ENCODE results near the gene ZNF771. TPM values are rescaled to one million over a fixed set of nuclear protein-coding genes. Genes with fewer than 3 reads are reported as not detected.
A peak's percentile ranks its signal among the peaks of the same experiment; 100 is the strongest.

Gene ZNF771
- polyA plus RNA-seq, 1 of the 3 experiments (the other 2 are of a cell fraction): 20.4 TPM

GRCh38 chr16:30369938-30370455 is 37.4 kb upstream of the ZNF771 start:
- Histone ChIP-seq H3F3A (replicated peaks; ENCODE audit: insufficient read depth) (no peaks in the 10 kb centered on the region), H3K4me1 (ENCODE audit: control insufficient read depth in 1 of 2, insufficient read depth in 2 of 2, low read depth in 1 of 2, low read length in 1 of 2) (peaks cover 4 to 37% of the 10 kb centered on the region in 2 experiments; a peak in 3 of 4 replicates), H3K79me2 (ENCODE audit: insufficient read depth) (peaks cover 49% of the 10 kb centered on the region), H3K9me3 (no peaks in the 10 kb centered on the region), H3K27ac (ENCODE audit: low read depth in 2 of 2, low read length in 1 of 2) (peak overlapping the region; percentile 57 to 77; a peak in 3 of 4 replicates), H3K36me3 (replicated peaks in 1 of 2; ENCODE audit: control insufficient read depth in 1 of 2, insufficient read depth in 2 of 2, low read length in 1 of 2) (peaks cover 8 to 9% of the 10 kb centered on the region in 2 experiments), H2AFZ (ENCODE audit: low read depth) (no peak overlapping the region), H3K9ac (peak overlapping the region; percentile 80), H3K9me2 (no peaks in the 10 kb centered on the region), H4K20me1 (ENCODE audit: insufficient read depth) (peaks cover 43% of the 10 kb centered on the region), H3K27me3 (ENCODE audit: insufficient read depth) (no peaks in the 10 kb centered on the region), H3K4me3 (ENCODE audit: low read depth in 2 of 2, low read length in 1 of 2) (peak overlapping the region; percentile 74 to 87), H3K4me2 (peak overlapping the region; percentile 97)
- DNase-seq: no peak
- CTCF ChIA-PET: interaction anchor here (1.3 to 1.6 kb wide), 3 partner anchors 10 to 40 kb away, joined by 4 to 7 read pairs (median 5); partner anchors contain the start of gene CD2BP2
- POLR2A ChIA-PET: interaction anchor here (0.6 to 3.4 kb wide), 5 partner anchors 8 to 39 kb away, joined by 3 to 19 read pairs (median 4); partner anchors contain the start of genes CD2BP2 and ZNF771
- TF ChIP-seq SIN3A (IDR thresholded peaks at IDR 0.05; ENCODE audit: borderline replicate concordance, low read depth, low read length) (peak; percentile 51; the same call in 1 of the 2 replicates), CTCF (IDR thresholded peaks at IDR 0.05) (0 out of 2 replicates have a peak, but pooled peaks have one; percentile 10), POLR2AphosphoS5 (IDR thresholded peaks at IDR 0.05; ENCODE audit: low read depth, low read length) (0 out of 2 replicates have a peak, but pooled peaks have one; percentile 42), TEAD4 (IDR thresholded peaks at IDR 0.05; ENCODE audit: borderline replicate concordance, insufficient read depth) (no peak)
- no CpG with 5 or more reads among the region's 76 CpGs for WGBS (ENCODE audit: low lambda C conversion rate)

GRCh38 chr16:30370456-30371247 is 36.8 kb upstream of the ZNF771 start, which contains the start of gene TBC1D10B:
TSS of gene TBC1D10B (minus strand) at chr16:30370494. CDS start at chr16:30370183, 311 bp downstream.
- Histone ChIP-seq H3K4me3 (ENCODE audit: low read depth in 2 of 2, low read length in 1 of 2) (peak within 1 kb of the TSS; percentile 74 to 87), H3K4me1 (ENCODE audit: control insufficient read depth in 1 of 2, insufficient read depth in 2 of 2, low read depth in 1 of 2, low read length in 1 of 2) (peaks cover 4 to 37% of the 10 kb centered on the region in 2 experiments; a peak in 3 of 4 replicates), H3K79me2 (ENCODE audit: insufficient read depth) (peaks cover 43% of the 10 kb centered on the region), H4K20me1 (ENCODE audit: insufficient read depth) (peaks cover 37% of the 10 kb centered on the region), H3K27ac (ENCODE audit: low read depth in 2 of 2, low read length in 1 of 2) (peak within 1 kb of the TSS; percentile 57 to 91; a peak in 3 of 4 replicates), H3F3A (replicated peaks; ENCODE audit: insufficient read depth) (no peaks in the 10 kb centered on the region), H3K36me3 (replicated peaks in 1 of 2; ENCODE audit: control insufficient read depth in 1 of 2, insufficient read depth in 2 of 2, low read length in 1 of 2) (peaks cover 2 to 6% of the 10 kb centered on the region in 2 experiments), H3K4me2 (peak within 1 kb of the TSS; percentile 97), H3K9me3 (no peaks in the 10 kb centered on the region), H3K9me2 (no peaks in the 10 kb centered on the region), H3K27me3 (ENCODE audit: insufficient read depth) (no peaks in the 10 kb centered on the region), H3K9ac (peak within 1 kb of the TSS; percentile 80), H2AFZ (ENCODE audit: low read depth) (peak within 1 kb of the TSS; percentile 63; the same call in 1 of the 2 replicates)
- ChIA-PET CTCF (interaction anchor here (0.7 to 1.8 kb wide), 6 partner anchors 9 to 47 kb away, joined by 3 to 7 read pairs (median 4); partner anchors contain the start of gene ZNF48), POLR2A (interaction anchor here (0.6 to 3.4 kb wide), 7 partner anchors 13 to 47 kb away, joined by 4 to 19 read pairs (median 8); partner anchors contain the start of genes CD2BP2, ZNF48 and ZNF771)
- peak; percentile 93 for DNase-seq
- WGBS (ENCODE audit: low lambda C conversion rate): under 1% methylated on average over 33 of the region's 40 CpGs
- TF ChIP-seq RFX5 (IDR thresholded peaks at IDR 0.05; ENCODE audit: low read length): peak; percentile 69
- peak; percentile 99 for TF ChIP-seq PBX3 (IDR thresholded peaks at IDR 0.05)
- TF ChIP-seq SIN3A (IDR thresholded peaks at IDR 0.05; ENCODE audit: borderline replicate concordance, low read depth, low read length): peak; percentile 86; the same call in 1 of the 2 replicates
- peak; percentile 94 for TF ChIP-seq MXI1 (IDR thresholded peaks at IDR 0.05; ENCODE audit: low read depth, low read length)
- TF ChIP-seq TAF1 (IDR thresholded peaks at IDR 0.05; ENCODE audit: borderline replicate concordance, low read depth, low read length): no peak
- TF ChIP-seq NRF1 (IDR thresholded peaks at IDR 0.05; ENCODE audit: low read depth, low read length): peak; percentile 95
- peak; percentile 84 for TF ChIP-seq IRF3 (IDR thresholded peaks at IDR 0.05; ENCODE audit: low read depth, low read length)
- TF ChIP-seq CHD2 (IDR thresholded peaks at IDR 0.05; ENCODE audit: low read length, partially characterized antibody): peak; percentile 94
- TF ChIP-seq FOSL2 (IDR thresholded peaks at IDR 0.05; ENCODE audit: borderline replicate concordance, low read depth): no peak
- peak; percentile 73 for TF ChIP-seq GABPA (IDR thresholded peaks at IDR 0.05; ENCODE audit: low read depth)
- no peak for TF ChIP-seq TEAD4 (IDR thresholded peaks at IDR 0.05; ENCODE audit: borderline replicate concordance, insufficient read depth)
- 0 out of 2 replicates have a peak, but pooled peaks have one; percentile 22 for TF ChIP-seq RAD21 (IDR thresholded peaks at IDR 0.05; ENCODE audit: low read length)
- peak; percentile 80; the same call in 1 of the 2 replicates for TF ChIP-seq ELF1 (IDR thresholded peaks at IDR 0.05)
- no peak for TF ChIP-seq FOXJ3 (CRISPR knock-in tag; IDR thresholded peaks at IDR 0.05)
- peak; percentile 4; the same call in 1 of the 2 replicates for TF ChIP-seq SMC3 (IDR thresholded peaks at IDR 0.05; ENCODE audit: low read depth, low read length)
- TF ChIP-seq CTCF (IDR thresholded peaks at IDR 0.05): peak; percentile 27; the same call in 1 of the 2 replicates
